Activated B cell treated with CpG ODN at 0.5 μM for 24 hours (primary cell): Measurements from ENCODE around the gene PTCD3. TPM values are rescaled to one million over a fixed set of nuclear protein-coding genes. Genes with fewer than 3 reads are reported as not detected.

ENCODE experiments used
- ATAC-seq: fragments of 200-7000 bp; cut with Tn5 transposase; one replicate; pipeline ENCODE4 v1.10.0; 2021; ENCODE audit warnings: low read depth, mild to moderate bottlenecking, moderate library complexity
- CTCF ChIA-PET: fragments of 350-600 bp; sonication (Branson Sonifier 250); formaldehyde crosslinking; loops from one replicate; lab custom pipeline; 2021; ENCODE audit warnings: antibody characterized with exemption; lab: Charles Lee
- POLR2A ChIA-PET: fragments of 350-600 bp; sonication (Branson Sonifier 250); formaldehyde crosslinking; loops from one replicate; lab custom pipeline; 2021; ENCODE audit warnings: antibody characterized with exemption; lab: Charles Lee
- DNase-seq: peaks from one replicate; pipeline ENCODE4 v3.0.0; 2022
- H3K27ac Mint-ChIP-seq: one replicate; pipeline ENCODE4 v1.8.0; 2020; ENCODE audit warnings: mixed read lengths
- H3K27me3 Mint-ChIP-seq: one replicate; pipeline ENCODE4 v1.8.0; 2021; ENCODE audit warnings: mixed read lengths
- H3K36me3 Mint-ChIP-seq: one replicate; pipeline ENCODE4 v1.8.0; 2021; ENCODE audit warnings: low read depth, mixed read lengths
- H3K4me1 Mint-ChIP-seq: one replicate; pipeline ENCODE4 v1.8.0; 2021; ENCODE audit warnings: mixed read lengths
- H3K4me3 Mint-ChIP-seq: one replicate; pipeline ENCODE4 v1.8.0; 2020; ENCODE audit warnings: mild to moderate bottlenecking, mixed read lengths
- H3K9me3 Mint-ChIP-seq: one replicate; pipeline ENCODE4 v1.8.0; 2020; ENCODE audit warnings: mixed read lengths
- intact Hi-C: fragments of 100-400 bp; cut with micrococcal nuclease; formaldehyde crosslinking; loops from one replicate; pipeline ENCODE4 v1.15.1; 2024
- total RNA-seq: library from RNA; stranded (reverse); gene quantifications from 2 replicates; pipeline ENCODE4 v1.2.3, GENCODE V29; 2022
- TF ChIP-seq, protein P1 (sequence below): fragments of 200-600 bp; IDR thresholded peaks from one replicate; pipeline ENCODE4 v1.8.0; 2022; ENCODE audit warnings: antibody characterized with exemption, mild to moderate bottlenecking

The PTCD3 gene
- total RNA-seq, 1 donor from 2014 or later: 148 TPM

DNA sequence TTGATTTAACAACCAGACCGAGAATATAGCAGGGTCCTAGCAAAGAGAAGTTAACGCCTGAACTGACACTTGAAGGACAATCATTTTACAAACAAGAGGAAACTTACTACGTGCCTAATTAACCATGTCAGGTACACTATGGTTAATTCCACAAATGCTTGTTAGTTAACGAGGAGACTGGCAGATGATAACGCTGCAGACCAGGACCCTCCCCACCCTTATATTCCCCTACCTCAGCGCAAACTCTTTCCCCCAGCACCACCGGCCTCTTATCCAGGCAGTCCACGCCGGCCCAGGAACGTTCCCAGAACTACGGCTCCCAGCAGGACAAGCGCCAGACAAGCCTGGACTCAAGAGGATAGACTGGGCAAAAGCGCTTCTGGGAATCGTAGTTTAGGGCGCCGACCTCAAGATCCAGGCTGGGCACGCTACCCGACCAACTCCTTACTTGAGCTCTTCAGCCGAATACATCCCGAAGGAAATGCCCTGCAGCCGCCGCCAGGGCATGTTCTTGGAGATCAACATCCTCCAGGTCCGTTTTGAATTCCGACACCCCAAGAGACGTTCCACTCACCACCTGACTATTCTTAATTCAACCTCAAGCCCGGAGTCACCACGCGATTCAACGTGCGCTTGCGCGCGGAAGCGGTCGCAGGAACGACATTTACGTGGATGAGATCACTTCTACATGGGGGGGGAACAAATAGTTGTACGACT is 625 bp upstream of the PTCD3 start, which contains the start of gene POLR1A:
POLR1A (minus strand) TSS at position 635 of the 717 bp plus-strand sequence; CDS start at position 525, 110 bp downstream.
- H3K4me1 Mint-ChIP-seq: peaks cover 53% of the 10 kb centered on the region
- H3K36me3 Mint-ChIP-seq: peaks cover 63% of the 10 kb centered on the region
- DNase-seq (peak; percentile 70), ATAC-seq (peak; percentile 78)
- TF ChIP-seq, protein P1, sequence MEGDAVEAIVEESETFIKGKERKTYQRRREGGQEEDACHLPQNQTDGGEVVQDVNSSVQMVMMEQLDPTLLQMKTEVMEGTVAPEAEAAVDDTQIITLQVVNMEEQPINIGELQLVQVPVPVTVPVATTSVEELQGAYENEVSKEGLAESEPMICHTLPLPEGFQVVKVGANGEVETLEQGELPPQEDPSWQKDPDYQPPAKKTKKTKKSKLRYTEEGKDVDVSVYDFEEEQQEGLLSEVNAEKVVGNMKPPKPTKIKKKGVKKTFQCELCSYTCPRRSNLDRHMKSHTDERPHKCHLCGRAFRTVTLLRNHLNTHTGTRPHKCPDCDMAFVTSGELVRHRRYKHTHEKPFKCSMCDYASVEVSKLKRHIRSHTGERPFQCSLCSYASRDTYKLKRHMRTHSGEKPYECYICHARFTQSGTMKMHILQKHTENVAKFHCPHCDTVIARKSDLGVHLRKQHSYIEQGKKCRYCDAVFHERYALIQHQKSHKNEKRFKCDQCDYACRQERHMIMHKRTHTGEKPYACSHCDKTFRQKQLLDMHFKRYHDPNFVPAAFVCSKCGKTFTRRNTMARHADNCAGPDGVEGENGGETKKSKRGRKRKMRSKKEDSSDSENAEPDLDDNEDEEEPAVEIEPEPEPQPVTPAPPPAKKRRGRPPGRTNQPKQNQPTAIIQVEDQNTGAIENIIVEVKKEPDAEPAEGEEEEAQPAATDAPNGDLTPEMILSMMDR: no peak
- ChIA-PET CTCF (interaction anchor here (1.0 to 1.8 kb wide), 5 partner anchors 25 to 278 kb away, joined by 3 to 8 read pairs (median 5); partner anchors contain the start of gene ST3GAL5), POLR2A (interaction anchor here (0.6 to 2.1 kb wide), 18 partner anchors 25 to 566 kb away, joined by 3 to 24 read pairs (median 5); partner anchors contain the start of genes IMMT, KDM3A, MAT2A and MRPL35)
- H3K27me3 Mint-ChIP-seq: no peaks in the 10 kb centered on the region
- intact Hi-C loops: loop anchor here (1.0 to 10.0 kb wide), 5 partner anchors 251 to 691 kb away; partner anchors contain the start of genes CAPG, KDM3A, RNF103 and SH2D6
- no peaks in the 10 kb centered on the region for H3K9me3 Mint-ChIP-seq
- H3K4me3 Mint-ChIP-seq: peak within 1 kb of the TSS; percentile 99
- peak within 1 kb of the TSS; percentile 100 for H3K27ac Mint-ChIP-seq

DNA sequence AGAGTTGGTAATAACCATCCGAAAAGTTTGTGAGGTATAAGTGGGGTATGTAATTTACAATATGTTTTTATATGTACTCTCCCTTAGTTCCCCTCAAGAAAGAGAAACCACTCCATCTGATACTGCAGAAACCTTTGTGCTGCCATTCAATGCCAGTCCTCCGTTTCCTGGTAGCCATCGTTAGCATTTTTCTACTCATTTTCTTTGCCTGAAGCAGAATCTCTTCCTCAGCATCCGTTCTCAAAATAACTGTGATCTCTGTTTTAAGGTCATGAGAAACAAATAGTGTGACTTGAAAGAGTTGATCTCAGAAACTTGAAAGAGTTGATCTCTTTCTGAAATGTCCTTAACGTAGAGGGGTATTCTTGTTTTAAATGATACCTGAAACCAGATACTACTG is 996 bp downstream of the PTCD3 start:
- TF ChIP-seq, protein P1: no peak
- ChIA-PET POLR2A (interaction anchor here (0.5 to 2.1 kb wide), 5 partner anchors 219 to 698 kb away, joined by 3 to 24 read pairs (median 8); partner anchors contain the start of genes KDM3A and ST3GAL5), CTCF (interaction anchor here (1.2 to 1.8 kb wide), 2 partner anchors 31 to 218 kb away, joined by 3 to 8 read pairs; partner anchors contain the start of gene ST3GAL5)
- ATAC-seq: no peak
- Mint-ChIP-seq H3K27me3 (no peaks in the 10 kb centered on the region), H3K4me1 (peaks cover 53% of the 10 kb centered on the region), H3K36me3 (peaks cover 64% of the 10 kb centered on the region), H3K9me3 (no peaks in the 10 kb centered on the region), H3K4me3 (peak overlapping the region; percentile 99), H3K27ac (no peak overlapping the region)
- no peak for DNase-seq
- intact Hi-C loops: loop anchor here (5.0 to 10.0 kb wide), 3 partner anchors 490 to 692 kb away; partner anchors contain the start of genes CAPG, RNF103, SH2D6 and USP39

DNA sequence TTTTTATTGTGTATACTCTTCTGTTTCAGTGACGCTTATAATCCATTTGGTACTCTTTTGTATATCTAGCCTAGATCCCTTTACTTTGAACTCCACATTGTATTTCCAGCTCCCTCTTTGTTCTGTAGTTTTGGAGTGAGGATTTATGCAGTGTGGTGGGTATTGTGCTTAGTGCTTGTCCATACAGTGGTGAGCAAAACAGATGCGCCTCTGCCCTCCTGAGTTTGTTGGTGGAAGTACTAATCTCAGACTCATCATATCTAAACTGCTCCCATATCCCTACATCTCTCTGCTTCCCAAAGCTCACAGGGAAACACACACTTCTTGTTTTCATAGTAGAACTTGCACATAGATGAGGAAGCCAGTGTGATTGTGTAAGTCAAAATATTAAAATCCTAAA is 12.1 kb downstream of the PTCD3 start:
- no peak overlapping the region for H3K27ac Mint-ChIP-seq
- peaks cover 89% of the 10 kb centered on the region for H3K36me3 Mint-ChIP-seq
- H3K9me3 Mint-ChIP-seq: no peaks in the 10 kb centered on the region
- ATAC-seq (no peak), DNase-seq (no peak)
- intact Hi-C loops: no loop called here
- POLR2A ChIA-PET: no interaction called here
- H3K27me3 Mint-ChIP-seq: no peaks in the 10 kb centered on the region
- no peak overlapping the region for H3K4me3 Mint-ChIP-seq
- H3K4me1 Mint-ChIP-seq: peaks cover 2% of the 10 kb centered on the region
- CTCF ChIA-PET: no interaction called here
- TF ChIP-seq, protein P1: no peak

DNA sequence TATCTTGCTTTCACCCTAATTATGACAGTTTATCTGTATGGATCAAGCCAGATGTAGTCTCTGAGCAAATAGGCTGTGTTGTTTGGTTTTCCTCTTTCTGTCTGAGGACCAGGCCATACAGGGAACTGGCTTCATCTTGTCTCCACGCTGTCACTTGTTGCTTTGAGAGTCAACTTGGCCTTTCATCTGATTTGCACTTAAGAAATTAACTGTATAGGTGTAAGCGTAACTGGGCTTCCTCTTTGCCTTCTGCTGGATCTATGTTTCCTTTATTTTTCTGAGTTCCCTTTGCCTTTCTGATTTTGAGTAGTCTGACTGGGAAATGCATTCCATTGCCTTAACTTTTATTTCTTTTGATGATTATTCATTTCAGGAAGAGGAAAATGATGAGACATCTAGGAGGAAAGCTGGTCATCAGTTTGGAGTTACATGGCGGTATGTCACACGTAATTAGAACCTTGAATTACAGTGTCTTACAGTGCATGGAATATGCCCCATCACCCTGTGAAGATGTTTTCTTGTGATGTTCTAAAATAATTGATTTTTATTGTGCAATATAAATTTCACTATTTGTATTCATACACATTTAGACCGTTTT is 17.4 kb downstream of the PTCD3 start:
- Mint-ChIP-seq H3K27me3 (no peaks in the 10 kb centered on the region), H3K4me1 (no peaks in the 10 kb centered on the region), H3K4me3 (no peak overlapping the region), H3K36me3 (peaks cover 92% of the 10 kb centered on the region), H3K27ac (no peak overlapping the region), H3K9me3 (no peaks in the 10 kb centered on the region)
- ChIA-PET POLR2A (interaction anchor here (0.6 kb wide), 1 partner anchor 278 kb away, joined by 6 read pairs; no protein-coding TSS in a partner anchor), CTCF (no interaction called here)
- ATAC-seq (no peak), DNase-seq (no peak)
- TF ChIP-seq, protein P1: no peak
- intact Hi-C loops: no loop called here
